K562 (cell line): Measurements from ENCODE around the gene TBXAS1. TPM values are rescaled to one million over a fixed set of nuclear protein-coding genes. Genes with fewer than 3 reads are reported as not detected.

Experiments
- CBX3 ChIP-seq, 2 experiments: IDR thresholded peaks; 1 replicate in 1 of 2; 2 replicates in 1 of 2; pipeline ENCODE4 v1.6.1; 2012; ENCODE audit warnings: inconsistent platforms in 2 of 2, low read length in 2 of 2, borderline replicate concordance in 1 of 2, control low read depth in 1 of 2
- EP400 ChIP-seq: fragments of 450-650 bp; IDR thresholded peaks from 2 replicates; pipeline ENCODE4 v1.6.1; 2017; ENCODE audit warnings: antibody characterized with exemption, mild to moderate bottlenecking, moderate library complexity
- HMGN3 ChIP-seq: IDR thresholded peaks from 2 replicates; pipeline ENCODE4 v1.6.1; 2011; ENCODE audit warnings: borderline replicate concordance, low read depth, mild to moderate bottlenecking, mixed read lengths, low read length; ENCODE audit not compliant: insufficient read length; ENCODE audit errors: extremely low read depth
- NCOA4 ChIP-seq: fragments of 450-650 bp; IDR thresholded peaks from 2 replicates; pipeline ENCODE4 v1.6.1; 2018; ENCODE audit warnings: mild to moderate bottlenecking; ENCODE audit not compliant: partially characterized antibody
- NCOR1 ChIP-seq: fragments of 450-650 bp; IDR thresholded peaks from 2 replicates; pipeline ENCODE4 v1.6.1; 2016; ENCODE audit warnings: mild to moderate bottlenecking, moderate library complexity
- PHTF2 ChIP-seq: fragments of 250-450 bp; sonication (Bioruptor Pico); IDR thresholded peaks from 2 replicates; pipeline ENCODE4 v1.5.0; 2021; ENCODE audit warnings: mild to moderate bottlenecking
- ZNF124 ChIP-seq: sonication (generic); formaldehyde crosslinking; IDR thresholded peaks from 2 replicates; pipeline ENCODE4 v1.8.1; 2022; ENCODE audit warnings: missing genetic modification reagents
- ZNF217 ChIP-seq: sonication (generic); formaldehyde crosslinking; IDR thresholded peaks from 2 replicates; pipeline ENCODE4 v1.8.0; 2022; ENCODE audit warnings: mild to moderate bottlenecking, missing genetic modification reagents
- ZNF253 ChIP-seq: fragments of 250-450 bp; sonication (Bioruptor Pico); conservative IDR thresholded peaks from 2 replicates; pipeline ENCODE4 v1.6.1; 2021; ENCODE audit warnings: mild to moderate bottlenecking
- ZNF274 ChIP-seq: IDR thresholded peaks from 2 replicates; pipeline ENCODE4 v1.6.1; 2011; ENCODE audit warnings: low read depth, mild to moderate bottlenecking, low read length, moderate library complexity, borderline replicate concordance
- polyA plus RNA-seq, 8 experiments: library from polyadenylated mRNA; depleted of rRNA in 4 of 8; stranded (reverse) in 5 of 8; unstranded in 3 of 8; fragments of >200 nt; fragmentation: Nextera tagmentation in 2 of 8; fragmentation: Illumina TruSeq in 1 of 8; extraction: Ambion mirVana in 2 of 8; extraction: Trizol in 1 of 8; gene quantifications; 2 replicates each; pipeline versions ENCODE4 v1.2.1 to v1.2.3, GENCODE V29; 2011 to 2014; ENCODE audit warnings: inconsistent platforms in 1 of 8, missing spikeins in 1 of 8
- total RNA-seq, 7 experiments: library from RNA; depleted of rRNA in 6 of 7; stranded (reverse); fragments of >200 nt in 6 of 7; fragmentation: Illumina TruSeq in 2 of 7; extraction: Trizol in 2 of 7; gene quantifications; 2 replicates each; pipeline versions ENCODE4 v1.2.1 to v1.2.3, GENCODE V29; 2011 to 2021; ENCODE audit warnings: low replicate concordance in 1 of 7
- TF ChIP-seq, protein P1 (sequence below): sonication (generic); formaldehyde crosslinking; IDR thresholded peaks from 2 replicates; pipeline ENCODE4 v1.8.0; 2023; ENCODE audit warnings: mild to moderate bottlenecking, missing genetic modification reagents
- TF ChIP-seq, protein P2 (sequence below), 2 experiments: fragments of 450-650 bp in 1 of 2; sonication (generic) in 1 of 2; formaldehyde crosslinking in 1 of 2; IDR thresholded peaks in 1 of 2; conservative IDR thresholded peaks in 1 of 2; 2 replicates each; pipeline versions ENCODE4 v1.6.1 to v1.8.1; 2016 to 2023; ENCODE audit warnings: mild to moderate bottlenecking in 2 of 2, moderate library complexity in 2 of 2, inconsistent platforms in 1 of 2, missing genetic modification reagents in 1 of 2
- TF ChIP-seq, protein P3 (sequence below): IDR thresholded peaks from 2 replicates; pipeline ENCODE4 v1.6.1; 2011; ENCODE audit warnings: borderline replicate concordance, low read depth, mild to moderate bottlenecking, moderate library complexity, low read length; ENCODE audit not compliant: insufficient read depth, poor library complexity, severe bottlenecking
- TF ChIP-seq, protein P4 (sequence below), 2 experiments: fragments of 150-350 bp in 1 of 2; IDR thresholded peaks; 2 replicates each; pipeline ENCODE4 v1.6.1; 2012 to 2016; ENCODE audit warnings: low read depth in 2 of 2, low read length in 2 of 2, mild to moderate bottlenecking in 1 of 2, moderate library complexity in 1 of 2

TBXAS1 gene
- total and polyA plus RNA-seq, 9 of the 15 experiments (the other 6 are each of a cell fraction or from before 2014, with no cell fraction given), result 1.1 to 8.3 (median 1.9) TPM

DNA sequence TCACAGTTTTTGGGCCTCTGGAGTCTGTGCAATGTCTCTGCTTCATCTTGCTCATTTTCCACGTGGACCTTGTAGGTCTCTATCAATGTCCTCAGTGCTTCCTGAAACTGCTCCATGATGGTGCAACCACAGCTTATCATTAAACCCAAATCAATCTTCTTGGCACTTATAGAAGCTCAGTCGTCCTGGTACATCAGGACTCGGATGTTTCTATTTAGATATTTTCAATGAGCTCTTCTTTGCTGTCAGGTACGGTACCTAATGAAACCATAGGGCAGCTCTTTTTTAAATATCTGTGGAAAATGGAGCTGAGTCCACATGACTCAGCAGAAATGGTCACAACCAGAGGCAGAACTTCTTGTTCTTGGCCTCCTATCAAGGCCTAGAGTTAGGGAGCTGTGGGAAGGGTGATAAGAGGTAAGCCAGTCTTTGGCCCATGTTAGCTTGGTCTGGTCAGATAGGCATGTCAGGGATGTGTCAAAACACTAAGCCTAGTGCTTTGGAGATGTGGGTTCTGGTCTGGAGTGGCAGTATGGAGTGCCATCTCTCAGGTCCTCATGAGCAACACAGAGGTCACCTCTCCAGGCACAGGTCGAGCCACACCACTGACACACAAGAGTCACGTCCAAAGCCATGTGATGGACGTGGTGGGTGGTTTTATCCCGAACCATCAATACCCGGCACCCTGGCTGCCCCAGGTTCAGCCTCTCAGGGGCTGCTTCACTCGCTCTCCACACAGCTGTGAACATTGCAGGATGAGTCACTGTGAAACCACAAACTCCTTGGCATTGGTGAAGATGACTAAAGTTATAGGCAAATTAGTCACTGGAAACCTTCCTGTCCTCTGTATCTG lies 87.0 kb downstream of the TBXAS1 start (continued):
- TF ChIP-seq CBX3 (IDR thresholded peaks at IDR 0.05; ENCODE audit: borderline replicate concordance in 1 of 2, low read length in 2 of 2) (peak in 1 of 2 experiments; percentile 69; a peak in 2 of 3 replicates), ZNF274 (no peak), PHTF2 (no peak), ZNF124 (CRISPR knock-in tag) (no peak), EP400 (peak; percentile 83), HMGN3 (no peak), NCOR1 (peak; percentile 96), NCOA4 (no peak), ZNF217 (CRISPR knock-in tag) (no peak), ZNF253 (CRISPR knock-in tag) (no peak)
- TF ChIP-seq, protein P1, sequence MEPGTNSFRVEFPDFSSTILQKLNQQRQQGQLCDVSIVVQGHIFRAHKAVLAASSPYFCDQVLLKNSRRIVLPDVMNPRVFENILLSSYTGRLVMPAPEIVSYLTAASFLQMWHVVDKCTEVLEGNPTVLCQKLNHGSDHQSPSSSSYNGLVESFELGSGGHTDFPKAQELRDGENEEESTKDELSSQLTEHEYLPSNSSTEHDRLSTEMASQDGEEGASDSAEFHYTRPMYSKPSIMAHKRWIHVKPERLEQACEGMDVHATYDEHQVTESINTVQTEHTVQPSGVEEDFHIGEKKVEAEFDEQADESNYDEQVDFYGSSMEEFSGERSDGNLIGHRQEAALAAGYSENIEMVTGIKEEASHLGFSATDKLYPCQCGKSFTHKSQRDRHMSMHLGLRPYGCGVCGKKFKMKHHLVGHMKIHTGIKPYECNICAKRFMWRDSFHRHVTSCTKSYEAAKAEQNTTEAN (CRISPR knock-in tag), result 0 out of 2 replicates have a peak, but pooled peaks have one; percentile 27
- TF ChIP-seq, protein P2, sequence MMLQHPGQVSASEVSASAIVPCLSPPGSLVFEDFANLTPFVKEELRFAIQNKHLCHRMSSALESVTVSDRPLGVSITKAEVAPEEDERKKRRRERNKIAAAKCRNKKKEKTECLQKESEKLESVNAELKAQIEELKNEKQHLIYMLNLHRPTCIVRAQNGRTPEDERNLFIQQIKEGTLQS (IDR thresholded peaks at IDR 0.05), result peak; percentile 98
- TF ChIP-seq, protein P2 (CRISPR knock-in tag; conservative IDR thresholded peaks at IDR 0.05), result peak; percentile 96
- TF ChIP-seq, protein P3, sequence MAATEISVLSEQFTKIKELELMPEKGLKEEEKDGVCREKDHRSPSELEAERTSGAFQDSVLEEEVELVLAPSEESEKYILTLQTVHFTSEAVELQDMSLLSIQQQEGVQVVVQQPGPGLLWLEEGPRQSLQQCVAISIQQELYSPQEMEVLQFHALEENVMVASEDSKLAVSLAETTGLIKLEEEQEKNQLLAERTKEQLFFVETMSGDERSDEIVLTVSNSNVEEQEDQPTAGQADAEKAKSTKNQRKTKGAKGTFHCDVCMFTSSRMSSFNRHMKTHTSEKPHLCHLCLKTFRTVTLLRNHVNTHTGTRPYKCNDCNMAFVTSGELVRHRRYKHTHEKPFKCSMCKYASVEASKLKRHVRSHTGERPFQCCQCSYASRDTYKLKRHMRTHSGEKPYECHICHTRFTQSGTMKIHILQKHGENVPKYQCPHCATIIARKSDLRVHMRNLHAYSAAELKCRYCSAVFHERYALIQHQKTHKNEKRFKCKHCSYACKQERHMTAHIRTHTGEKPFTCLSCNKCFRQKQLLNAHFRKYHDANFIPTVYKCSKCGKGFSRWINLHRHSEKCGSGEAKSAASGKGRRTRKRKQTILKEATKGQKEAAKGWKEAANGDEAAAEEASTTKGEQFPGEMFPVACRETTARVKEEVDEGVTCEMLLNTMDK, result no peak
- TF ChIP-seq, protein P4, sequence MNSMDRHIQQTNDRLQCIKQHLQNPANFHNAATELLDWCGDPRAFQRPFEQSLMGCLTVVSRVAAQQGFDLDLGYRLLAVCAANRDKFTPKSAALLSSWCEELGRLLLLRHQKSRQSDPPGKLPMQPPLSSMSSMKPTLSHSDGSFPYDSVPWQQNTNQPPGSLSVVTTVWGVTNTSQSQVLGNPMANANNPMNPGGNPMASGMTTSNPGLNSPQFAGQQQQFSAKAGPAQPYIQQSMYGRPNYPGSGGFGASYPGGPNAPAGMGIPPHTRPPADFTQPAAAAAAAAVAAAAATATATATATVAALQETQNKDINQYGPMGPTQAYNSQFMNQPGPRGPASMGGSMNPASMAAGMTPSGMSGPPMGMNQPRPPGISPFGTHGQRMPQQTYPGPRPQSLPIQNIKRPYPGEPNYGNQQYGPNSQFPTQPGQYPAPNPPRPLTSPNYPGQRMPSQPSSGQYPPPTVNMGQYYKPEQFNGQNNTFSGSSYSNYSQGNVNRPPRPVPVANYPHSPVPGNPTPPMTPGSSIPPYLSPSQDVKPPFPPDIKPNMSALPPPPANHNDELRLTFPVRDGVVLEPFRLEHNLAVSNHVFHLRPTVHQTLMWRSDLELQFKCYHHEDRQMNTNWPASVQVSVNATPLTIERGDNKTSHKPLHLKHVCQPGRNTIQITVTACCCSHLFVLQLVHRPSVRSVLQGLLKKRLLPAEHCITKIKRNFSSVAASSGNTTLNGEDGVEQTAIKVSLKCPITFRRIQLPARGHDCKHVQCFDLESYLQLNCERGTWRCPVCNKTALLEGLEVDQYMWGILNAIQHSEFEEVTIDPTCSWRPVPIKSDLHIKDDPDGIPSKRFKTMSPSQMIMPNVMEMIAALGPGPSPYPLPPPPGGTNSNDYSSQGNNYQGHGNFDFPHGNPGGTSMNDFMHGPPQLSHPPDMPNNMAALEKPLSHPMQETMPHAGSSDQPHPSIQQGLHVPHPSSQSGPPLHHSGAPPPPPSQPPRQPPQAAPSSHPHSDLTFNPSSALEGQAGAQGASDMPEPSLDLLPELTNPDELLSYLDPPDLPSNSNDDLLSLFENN (IDR thresholded peaks at IDR 0.05; ENCODE audit: low read depth in 2 of 2, low read length in 2 of 2), result peak in 1 of 2 experiments; percentile 79; a peak in 2 of 4 replicates
